Activated naive CD4-positive, alpha-beta T cell treated with anti-CD3 and anti-CD28 coated beads for 36 hours (primary cell): Measurements from ENCODE around the gene TMCC2. TPM values are rescaled to one million over a fixed set of nuclear protein-coding genes. Genes with fewer than 3 reads are reported as not detected.

Experiments used
- CTCF ChIA-PET: fragments of 350-600 bp; sonication (Branson Sonifier 250); formaldehyde crosslinking; loops from one replicate; lab custom pipeline; 2021; ENCODE audit warnings: antibody characterized with exemption; lab: Charles Lee
- DNase-seq: peaks from one replicate; pipeline ENCODE4 v3.0.0-alpha.2; 2020
- H3K27ac Mint-ChIP-seq: one replicate; pipeline ENCODE4 v1.8.0; 2021; ENCODE audit warnings: mild to moderate bottlenecking, mixed read lengths
- H3K27me3 Mint-ChIP-seq: one replicate; pipeline ENCODE4 v1.8.0; 2021; ENCODE audit warnings: low read depth, mixed read lengths
- H3K36me3 Mint-ChIP-seq: one replicate; pipeline ENCODE4 v1.8.0; 2021; ENCODE audit warnings: low read depth, mixed read lengths
- H3K4me1 Mint-ChIP-seq: one replicate; pipeline ENCODE4 v1.8.0; 2021; ENCODE audit warnings: low read depth, mixed read lengths
- H3K4me3 Mint-ChIP-seq: one replicate; pipeline ENCODE4 v1.8.0; 2021; ENCODE audit warnings: mild to moderate bottlenecking, moderate library complexity, mixed read lengths
- H3K9me3 Mint-ChIP-seq: one replicate; pipeline ENCODE4 v1.8.0; 2021; ENCODE audit warnings: mixed read lengths
- intact Hi-C: fragments of 100-400 bp; cut with micrococcal nuclease; formaldehyde crosslinking; loops from one replicate; pipeline ENCODE4 v1.15.1; 2023
- total RNA-seq, 2 experiments: library from RNA; stranded (reverse); gene quantifications; one replicate each; pipeline ENCODE4 v1.2.3, GENCODE V29; 2021

The TMCC2 gene
- total RNA-seq, 2 experiments from 2014 or later = 42.5 to 44.8 TPM

- intact Hi-C loops = no loop called here
- no peak overlapping the region for H3K27ac Mint-ChIP-seq
- H3K36me3 Mint-ChIP-seq = no peaks in the 10 kb centered on the region
- no peaks in the 10 kb centered on the region for H3K27me3 Mint-ChIP-seq
- H3K9me3 Mint-ChIP-seq = no peaks in the 10 kb centered on the region
- CTCF ChIA-PET = interaction anchor here (3.1 kb wide), 1 partner anchor 13 kb away, joined by 12 read pairs; no protein-coding TSS in a partner anchor
- H3K4me3 Mint-ChIP-seq = no peak overlapping the region
- DNase-seq = no peak
- peaks cover 29% of the 10 kb centered on the region for H3K4me1 Mint-ChIP-seq
Observed at GRCh38 chr1:205216588-205216987, 11.2 kb upstream of the TMCC2 start.

GRCh38 chr1:205217418-205217817, 10.3 kb upstream of the TMCC2 start:
- Mint-ChIP-seq H3K27me3 (no peaks in the 10 kb centered on the region), H3K27ac (no peak overlapping the region), H3K9me3 (no peaks in the 10 kb centered on the region), H3K4me3 (no peak overlapping the region), H3K4me1 (peaks cover 22% of the 10 kb centered on the region), H3K36me3 (no peaks in the 10 kb centered on the region)
- no peak for DNase-seq
- intact Hi-C loops = no loop called here
- CTCF ChIA-PET = interaction anchor here (1.1 kb wide), 1 partner anchor 12 kb away, joined by 8 read pairs; no protein-coding TSS in a partner anchor

- no peaks in the 10 kb centered on the region for H3K27me3 Mint-ChIP-seq
- DNase-seq = no peak
- intact Hi-C loops = no loop called here
- H3K36me3 Mint-ChIP-seq = no peaks in the 10 kb centered on the region
- peaks cover 5% of the 10 kb centered on the region for H3K4me1 Mint-ChIP-seq
- CTCF ChIA-PET = interaction anchor here (2.3 kb wide), 1 partner anchor 36 kb away, joined by 12 read pairs; no protein-coding TSS in a partner anchor
- H3K9me3 Mint-ChIP-seq = no peaks in the 10 kb centered on the region
- no peak overlapping the region for H3K27ac Mint-ChIP-seq
- no peak overlapping the region for H3K4me3 Mint-ChIP-seq
Observed at GRCh38 chr1:205220421-205220820, 7.3 kb upstream of the TMCC2 start.

- Mint-ChIP-seq H3K9me3 (no peaks in the 10 kb centered on the region), H3K36me3 (peaks cover 9% of the 10 kb centered on the region), H3K27ac (no peak overlapping the region), H3K4me3 (no peak overlapping the region), H3K4me1 (peaks cover 13% of the 10 kb centered on the region), H3K27me3 (peaks cover 16% of the 10 kb centered on the region)
- no peak for DNase-seq
- intact Hi-C loops = no loop called here
- CTCF ChIA-PET = interaction anchor here (1.1 to 1.3 kb wide), 2 partner anchors 10 to 31 kb away, joined by 3 to 4 read pairs; no protein-coding TSS in a partner anchor
Observed at GRCh38 chr1:205224736-205225135, 3.0 kb upstream of the TMCC2 start.

- intact Hi-C loops = no loop called here
- peaks cover 18% of the 10 kb centered on the region for H3K4me1 Mint-ChIP-seq
- H3K27ac Mint-ChIP-seq = no peak overlapping the region
- no peaks in the 10 kb centered on the region for H3K9me3 Mint-ChIP-seq
- peaks cover 16% of the 10 kb centered on the region for H3K27me3 Mint-ChIP-seq
- H3K36me3 Mint-ChIP-seq = peaks cover 22% of the 10 kb centered on the region
- DNase-seq = no peak
- no peak overlapping the region for H3K4me3 Mint-ChIP-seq
- CTCF ChIA-PET = interaction anchor here (0.5 to 0.7 kb wide), 3 partner anchors 28 to 1381 kb away, joined by 3 to 5 read pairs (median 4); no protein-coding TSS in a partner anchor
Observed at GRCh38 chr1:205225901-205226765, 1.6 kb upstream of the TMCC2 start.

DNA sequence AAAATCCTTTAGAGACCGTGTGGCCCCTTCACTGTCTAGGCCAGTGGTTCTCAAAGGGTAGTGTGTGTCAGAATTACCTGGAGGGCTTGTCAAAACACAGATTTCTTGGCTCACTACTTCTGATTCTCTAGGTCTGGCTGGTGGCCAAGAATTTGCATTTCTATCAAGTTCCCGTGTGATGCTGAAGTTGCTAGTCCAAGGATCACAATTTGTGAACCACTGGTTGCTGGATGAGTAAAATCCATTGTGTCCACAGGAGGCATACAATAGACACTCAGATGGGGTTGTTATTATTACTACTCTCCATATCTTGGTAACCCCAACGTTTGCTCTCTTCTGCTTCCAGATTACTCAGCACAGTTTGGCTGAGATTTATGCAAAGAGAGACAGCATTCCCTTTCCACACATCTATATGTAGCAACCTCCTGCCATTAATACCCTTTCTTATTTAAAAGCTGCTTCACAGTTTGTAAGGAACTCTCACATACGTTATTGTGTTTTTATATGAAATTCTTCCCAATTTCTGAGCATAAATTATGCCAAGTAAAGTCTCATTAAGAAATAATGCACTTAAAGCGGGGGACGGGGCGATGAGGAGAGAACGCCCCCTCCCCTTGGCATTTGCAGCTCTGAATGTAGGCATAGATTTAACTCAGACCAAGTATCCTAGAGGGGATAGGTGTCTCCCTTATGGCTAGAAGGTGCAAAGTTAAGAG, 720 bp upstream of the TMCC2 start:
- CTCF ChIA-PET = interaction anchor here (0.5 to 7.3 kb wide), 7 partner anchors 19 to 87 kb away, joined by 3 to 277 read pairs (median 8); no protein-coding TSS in a partner anchor
- Mint-ChIP-seq H3K36me3 (peaks cover 31% of the 10 kb centered on the region), H3K9me3 (no peaks in the 10 kb centered on the region), H3K4me1 (peaks cover 20% of the 10 kb centered on the region), H3K27ac (no peak overlapping the region), H3K4me3 (peak overlapping the region; percentile 80), H3K27me3 (peaks cover 16% of the 10 kb centered on the region)
- DNase-seq = peak; percentile 48
- intact Hi-C loops = loop anchor here (1.0 kb wide), 3 partner anchors 12 to 28 kb away; partner anchors contain the start of gene DSTYK

- H3K27ac Mint-ChIP-seq = peak overlapping the region; percentile 93
Observed at GRCh38 chr1:205228093-205228521, 361 bp downstream of the TMCC2 start.

DNA sequence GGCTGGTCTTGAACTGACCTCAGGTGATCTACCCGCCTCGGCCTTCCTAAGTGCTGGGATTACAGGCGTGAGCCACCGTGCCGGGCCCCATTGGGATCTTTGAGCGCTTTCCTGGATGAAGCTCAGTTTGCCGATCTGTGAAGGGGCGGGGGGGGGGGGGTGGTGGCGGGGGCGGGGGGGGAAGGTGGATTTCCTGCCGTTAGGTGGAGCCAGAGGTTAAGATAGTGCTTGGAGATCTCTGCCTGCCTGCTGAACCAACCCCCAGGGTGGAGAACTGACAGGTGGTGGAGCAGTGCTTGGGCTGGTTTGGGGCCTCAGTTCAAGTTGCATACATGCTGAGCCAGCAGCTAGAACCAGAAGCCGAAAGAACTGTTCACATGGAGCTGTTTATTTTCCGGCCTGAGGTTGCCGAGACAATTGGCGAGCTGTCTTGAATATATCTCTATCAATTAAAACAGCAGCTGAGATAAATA, 1.7 kb downstream of the TMCC2 start:
- peak overlapping the region; percentile 93 for H3K27ac Mint-ChIP-seq
- DNase-seq = peak; percentile 89
- CTCF ChIA-PET = interaction anchor here (0.6 to 7.3 kb wide), 35 partner anchors 10 to 261 kb away, joined by 3 to 277 read pairs (median 4); partner anchors contain the start of gene NUAK2
- intact Hi-C loops = loop anchor here (1.0 to 2.0 kb wide), 6 partner anchors 9 to 240 kb away; no protein-coding TSS in a partner anchor
- no peaks in the 10 kb centered on the region for H3K9me3 Mint-ChIP-seq
- peaks cover 16% of the 10 kb centered on the region for H3K27me3 Mint-ChIP-seq
- peaks cover 41% of the 10 kb centered on the region for H3K4me1 Mint-ChIP-seq
- peaks cover 48% of the 10 kb centered on the region for H3K36me3 Mint-ChIP-seq
- H3K4me3 Mint-ChIP-seq = peak overlapping the region; percentile 96

More at GRCh38 chr1:205228093-205228521, 361 bp downstream of the TMCC2 start:
- peaks cover 39% of the 10 kb centered on the region for H3K36me3 Mint-ChIP-seq
- H3K9me3 Mint-ChIP-seq = no peaks in the 10 kb centered on the region
- peaks cover 16% of the 10 kb centered on the region for H3K27me3 Mint-ChIP-seq
- intact Hi-C loops = loop anchor here (1.0 to 2.0 kb wide), 2 partner anchors 57 to 106 kb away; no protein-coding TSS in a partner anchor
- CTCF ChIA-PET = interaction anchor here (0.6 to 7.3 kb wide), 21 partner anchors 9 to 523 kb away, joined by 3 to 277 read pairs (median 6); no protein-coding TSS in a partner anchor
- DNase-seq = no peak
- peaks cover 28% of the 10 kb centered on the region for H3K4me1 Mint-ChIP-seq
- H3K4me3 Mint-ChIP-seq = peak overlapping the region; percentile 96

- H3K27me3 Mint-ChIP-seq = peaks cover 16% of the 10 kb centered on the region
- intact Hi-C loops = loop anchor here (1.0 to 10.0 kb wide), 7 partner anchors 8 to 815 kb away; partner anchors contain the start of gene PPP1R15B
- H3K9me3 Mint-ChIP-seq = no peaks in the 10 kb centered on the region
- no peak for DNase-seq
- H3K27ac Mint-ChIP-seq = peak overlapping the region; percentile 93
- peak overlapping the region; percentile 96 for H3K4me3 Mint-ChIP-seq
- H3K4me1 Mint-ChIP-seq = peaks cover 47% of the 10 kb centered on the region
- CTCF ChIA-PET = interaction anchor here (0.6 to 7.3 kb wide), 33 partner anchors 9 to 262 kb away, joined by 3 to 277 read pairs (median 4); partner anchors contain the start of genes NUAK2 and RBBP5
- peaks cover 48% of the 10 kb centered on the region for H3K36me3 Mint-ChIP-seq
Observed at GRCh38 chr1:205229916-205230700, 2.4 kb downstream of the TMCC2 start.

DNA sequence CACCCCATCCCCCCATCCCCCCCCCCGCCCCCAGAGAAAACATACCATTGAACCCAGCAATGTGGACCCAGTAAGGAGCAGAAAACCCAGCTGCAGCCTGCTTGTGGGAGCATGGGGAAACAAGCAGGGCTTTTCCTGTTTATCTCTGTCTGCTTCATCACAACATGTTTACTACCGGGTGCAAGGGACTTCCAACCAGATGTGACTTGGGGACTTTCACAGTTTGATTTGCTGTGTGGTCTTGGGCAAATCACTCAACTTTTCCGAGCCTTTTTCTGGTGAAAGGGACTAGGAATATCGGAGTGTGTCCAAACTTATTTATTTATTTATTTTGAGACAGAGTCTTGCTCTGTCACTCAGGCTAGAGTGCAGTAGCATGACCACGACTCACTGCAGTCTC, 3.2 kb downstream of the TMCC2 start:
- H3K27ac Mint-ChIP-seq = peak overlapping the region; percentile 75
- no peaks in the 10 kb centered on the region for H3K9me3 Mint-ChIP-seq
- intact Hi-C loops = loop anchor here (10.0 kb wide), 1 partner anchor 816 kb away; the partner anchor contains the start of gene PPP1R15B
- DNase-seq = no peak
- H3K4me3 Mint-ChIP-seq = peak overlapping the region; percentile 96
- peaks cover 54% of the 10 kb centered on the region for H3K4me1 Mint-ChIP-seq
- CTCF ChIA-PET = interaction anchor here (0.9 to 7.3 kb wide), 6 partner anchors 8 to 94 kb away, joined by 3 to 277 read pairs (median 37); no protein-coding TSS in a partner anchor
- peaks cover 52% of the 10 kb centered on the region for H3K36me3 Mint-ChIP-seq
- peaks cover 11% of the 10 kb centered on the region for H3K27me3 Mint-ChIP-seq
